NCI-H526 treated with DMSO at 0.1 percent for 48 hours (cell line): ENCODE data around the gene P2RY8.

Source experiments
- DNase-seq: peaks from one replicate; lab custom pipeline; 2025; lab: John Stamatoyannopoulos, UW

Gene P2RY8

DNA sequence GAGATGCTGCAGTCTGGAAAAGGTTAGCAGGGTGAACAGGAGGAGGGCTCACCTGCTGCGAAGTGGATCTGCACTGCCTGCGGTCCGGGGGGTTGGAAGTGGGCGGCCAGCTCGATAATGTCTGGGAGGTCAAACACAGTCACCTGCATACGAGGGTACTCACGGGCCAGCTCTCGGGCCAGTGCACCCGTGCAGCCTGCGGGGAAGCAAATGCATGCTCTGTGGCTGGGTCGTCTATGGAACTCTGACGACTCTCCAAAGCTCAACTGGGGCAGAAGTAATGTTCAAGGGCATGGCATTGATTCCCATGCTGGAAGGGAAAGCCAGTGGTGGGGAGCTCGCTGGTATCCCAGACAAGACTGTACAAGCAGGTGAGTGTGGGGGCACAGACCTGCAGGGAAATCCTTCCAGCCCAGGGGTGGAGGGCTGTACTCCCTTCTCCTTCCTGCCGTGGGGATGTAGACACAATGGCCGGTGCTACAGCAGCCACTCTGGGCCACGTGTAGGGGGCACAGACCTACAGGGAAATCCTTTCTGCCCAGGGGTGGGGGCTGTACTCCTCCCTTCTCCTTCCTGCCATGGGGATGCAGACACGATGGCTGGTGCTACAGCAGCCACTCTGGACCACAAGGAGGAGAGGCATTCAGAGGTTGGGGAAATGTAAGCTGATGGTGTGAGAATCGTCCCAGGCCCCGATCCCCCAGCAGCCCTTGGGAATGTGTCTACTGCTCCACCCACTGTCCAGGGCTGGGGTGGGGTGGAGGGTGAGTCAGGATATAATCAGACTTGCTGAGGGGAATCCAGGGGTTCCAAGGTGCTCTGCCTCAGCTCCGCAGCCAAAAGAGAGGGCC, 118.8 kb downstream of the P2RY8 start:
- no peak for DNase-seq

DNA sequence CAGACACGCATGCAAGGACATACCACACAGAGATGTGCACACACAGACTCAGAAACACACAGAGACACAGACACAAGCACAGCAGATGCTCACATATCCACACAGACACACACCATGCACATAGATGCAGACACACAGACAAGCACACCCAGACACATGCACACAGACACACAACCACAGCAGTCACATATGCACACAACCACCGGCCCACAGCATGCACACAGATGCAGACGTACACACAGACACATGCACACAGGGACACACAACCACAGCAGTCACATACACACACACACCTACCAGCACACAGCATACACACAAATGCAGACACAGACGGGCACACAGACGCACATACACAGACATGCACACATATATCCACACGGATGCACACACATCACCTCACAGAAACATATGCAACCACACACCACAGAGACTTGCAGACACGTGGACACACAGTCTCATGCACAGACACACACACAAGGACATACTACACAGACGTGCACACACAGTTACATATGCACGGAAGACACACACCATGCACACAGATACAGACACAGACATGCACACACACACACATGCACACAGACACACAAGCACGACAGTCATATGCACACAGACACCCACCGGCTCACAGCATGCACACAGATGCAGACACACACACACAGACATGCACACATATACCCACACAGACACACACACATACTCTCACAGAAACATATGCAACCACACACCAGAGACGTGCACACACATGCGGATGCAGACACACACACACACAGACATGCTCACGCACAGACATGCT, 119.8 kb downstream of the P2RY8 start:
- no peak for DNase-seq

DNA sequence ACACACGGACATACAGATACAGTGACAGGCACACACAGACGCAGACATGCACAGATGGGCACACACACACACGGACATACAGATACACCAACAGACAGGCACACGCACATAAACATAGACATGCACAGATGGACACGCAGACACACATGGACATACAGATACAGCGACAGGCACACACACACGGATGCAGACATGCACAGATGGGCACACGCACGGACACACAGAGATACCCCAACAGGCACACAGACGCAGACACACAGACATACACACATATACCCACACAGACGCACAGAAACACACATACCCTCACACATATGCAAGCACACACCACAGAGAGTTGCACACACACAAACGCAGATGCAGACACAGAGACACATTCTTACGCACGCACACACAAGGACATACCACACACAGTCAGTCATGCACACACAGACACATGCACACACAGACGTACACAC, 120.6 kb downstream of the P2RY8 start:
- no peak for DNase-seq
